Nephron progenitor cell (in vitro differentiated cells): ENCODE measurements around the gene BHLHE23.

Experiments used
- DNase-seq: peaks from one replicate; pipeline ENCODE4 v3.0.0; 2021
- H3K27ac Mint-ChIP-seq: 2 replicates; pipeline ENCODE4 v1.8.0; 2021; ENCODE audit warnings: mild to moderate bottlenecking, moderate library complexity, mixed read lengths
- H3K27me3 Mint-ChIP-seq: 2 replicates; pipeline ENCODE4 v1.8.0; 2021; ENCODE audit warnings: mild to moderate bottlenecking, low read depth, mixed read lengths; ENCODE audit not compliant: poor library complexity
- H3K36me3 Mint-ChIP-seq: 2 replicates; pipeline ENCODE4 v1.8.0; 2021; ENCODE audit warnings: low read depth, mixed read lengths
- H3K4me1 Mint-ChIP-seq: 2 replicates; pipeline ENCODE4 v1.8.0; 2021; ENCODE audit warnings: mixed read lengths
- H3K4me3 Mint-ChIP-seq: 2 replicates; pipeline ENCODE4 v1.8.0; 2021; ENCODE audit warnings: mild to moderate bottlenecking, moderate library complexity, mixed read lengths
- H3K9me3 Mint-ChIP-seq: 2 replicates; pipeline ENCODE4 v1.8.0; 2021; ENCODE audit warnings: mild to moderate bottlenecking, moderate library complexity, mixed read lengths
- TF ChIP-seq, protein P1 (sequence below): fragments of 200-600 bp; sonication (generic); IDR thresholded peaks from 2 replicates; pipeline ENCODE4 v1.5.0; 2021; ENCODE audit warnings: antibody characterized with exemption

BHLHE23 gene

GRCh38 chr20:62970307-62971210, 36.2 kb downstream of the BHLHE23 start:
- DNase-seq: no peak
- no peak overlapping the region for H3K27ac Mint-ChIP-seq
- H3K27me3 Mint-ChIP-seq: peaks cover 55% of the 10 kb centered on the region
- TF ChIP-seq, protein P1, sequence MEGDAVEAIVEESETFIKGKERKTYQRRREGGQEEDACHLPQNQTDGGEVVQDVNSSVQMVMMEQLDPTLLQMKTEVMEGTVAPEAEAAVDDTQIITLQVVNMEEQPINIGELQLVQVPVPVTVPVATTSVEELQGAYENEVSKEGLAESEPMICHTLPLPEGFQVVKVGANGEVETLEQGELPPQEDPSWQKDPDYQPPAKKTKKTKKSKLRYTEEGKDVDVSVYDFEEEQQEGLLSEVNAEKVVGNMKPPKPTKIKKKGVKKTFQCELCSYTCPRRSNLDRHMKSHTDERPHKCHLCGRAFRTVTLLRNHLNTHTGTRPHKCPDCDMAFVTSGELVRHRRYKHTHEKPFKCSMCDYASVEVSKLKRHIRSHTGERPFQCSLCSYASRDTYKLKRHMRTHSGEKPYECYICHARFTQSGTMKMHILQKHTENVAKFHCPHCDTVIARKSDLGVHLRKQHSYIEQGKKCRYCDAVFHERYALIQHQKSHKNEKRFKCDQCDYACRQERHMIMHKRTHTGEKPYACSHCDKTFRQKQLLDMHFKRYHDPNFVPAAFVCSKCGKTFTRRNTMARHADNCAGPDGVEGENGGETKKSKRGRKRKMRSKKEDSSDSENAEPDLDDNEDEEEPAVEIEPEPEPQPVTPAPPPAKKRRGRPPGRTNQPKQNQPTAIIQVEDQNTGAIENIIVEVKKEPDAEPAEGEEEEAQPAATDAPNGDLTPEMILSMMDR: no peak
- no peaks in the 10 kb centered on the region for H3K36me3 Mint-ChIP-seq
- peaks cover 32% of the 10 kb centered on the region for H3K4me1 Mint-ChIP-seq
- H3K9me3 Mint-ChIP-seq: no peaks in the 10 kb centered on the region
- no peak overlapping the region for H3K4me3 Mint-ChIP-seq

DNA sequence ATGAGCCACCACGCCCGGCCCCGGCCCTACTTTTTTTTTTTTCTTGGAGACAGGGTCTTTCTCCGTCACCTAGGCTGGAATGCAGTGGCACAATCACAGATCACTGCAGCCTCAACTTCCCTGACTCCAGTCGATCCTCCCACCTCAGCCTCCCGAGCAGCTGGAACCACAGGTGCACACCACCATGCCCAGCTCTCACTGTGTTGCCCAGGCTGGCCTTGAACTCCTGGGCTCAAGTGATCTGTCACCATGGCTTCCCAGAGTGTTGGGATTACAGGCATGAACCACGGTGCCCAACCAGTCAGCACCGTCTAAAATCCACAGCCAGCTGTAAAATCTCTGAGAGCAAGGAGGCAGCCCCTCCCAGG, 36.8 kb downstream of the BHLHE23 start:
- no peak overlapping the region for H3K4me3 Mint-ChIP-seq
- DNase-seq: no peak
- TF ChIP-seq, protein P1: no peak
- H3K36me3 Mint-ChIP-seq: no peaks in the 10 kb centered on the region
- peaks cover 30% of the 10 kb centered on the region for H3K4me1 Mint-ChIP-seq
- H3K27ac Mint-ChIP-seq: no peak overlapping the region
- H3K27me3 Mint-ChIP-seq: peaks cover 52% of the 10 kb centered on the region
- no peaks in the 10 kb centered on the region for H3K9me3 Mint-ChIP-seq

DNA sequence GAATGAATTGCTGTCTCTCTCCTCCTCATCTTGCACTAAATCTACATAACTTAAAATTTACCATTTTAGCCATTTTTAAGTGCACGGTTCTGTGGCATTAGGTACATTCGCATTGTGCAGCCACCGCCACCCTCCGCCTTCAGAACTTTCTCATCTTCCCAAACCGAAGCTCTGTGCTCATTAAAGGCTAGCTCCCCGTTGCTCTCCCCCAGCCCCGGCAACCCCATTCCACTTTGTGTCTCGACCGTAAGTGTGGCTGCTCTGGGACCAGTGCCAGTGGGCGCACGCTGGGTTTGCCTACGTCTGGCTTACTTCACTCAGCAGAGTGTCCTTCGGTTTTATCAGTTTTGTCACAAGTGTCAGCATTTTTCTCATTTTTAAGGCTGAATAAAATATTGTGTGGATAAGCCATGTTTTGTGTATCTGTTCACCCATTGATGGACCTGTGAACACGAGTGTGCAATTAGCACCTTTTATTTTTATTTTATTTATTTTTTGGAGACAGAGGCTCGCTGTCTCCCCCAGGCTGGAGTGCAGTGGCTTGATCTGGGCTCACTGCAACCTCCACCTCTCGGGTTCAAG, 37.5 kb downstream of the BHLHE23 start:
- Mint-ChIP-seq H3K4me1 (peaks cover 24% of the 10 kb centered on the region), H3K27ac (no peak overlapping the region), H3K36me3 (no peaks in the 10 kb centered on the region), H3K4me3 (no peak overlapping the region), H3K9me3 (no peaks in the 10 kb centered on the region), H3K27me3 (peaks cover 46% of the 10 kb centered on the region)
- TF ChIP-seq, protein P1: no peak
- DNase-seq: no peak

GRCh38 chr20:62968378-62969178, 38.2 kb downstream of the BHLHE23 start:
- DNase-seq: no peak
- no peaks in the 10 kb centered on the region for H3K36me3 Mint-ChIP-seq
- no peak overlapping the region for H3K4me3 Mint-ChIP-seq
- no peak overlapping the region for H3K27ac Mint-ChIP-seq
- no peaks in the 10 kb centered on the region for H3K9me3 Mint-ChIP-seq
- peaks cover 21% of the 10 kb centered on the region for H3K4me1 Mint-ChIP-seq
- TF ChIP-seq, protein P1: no peak
- H3K27me3 Mint-ChIP-seq: peaks cover 40% of the 10 kb centered on the region

DNA sequence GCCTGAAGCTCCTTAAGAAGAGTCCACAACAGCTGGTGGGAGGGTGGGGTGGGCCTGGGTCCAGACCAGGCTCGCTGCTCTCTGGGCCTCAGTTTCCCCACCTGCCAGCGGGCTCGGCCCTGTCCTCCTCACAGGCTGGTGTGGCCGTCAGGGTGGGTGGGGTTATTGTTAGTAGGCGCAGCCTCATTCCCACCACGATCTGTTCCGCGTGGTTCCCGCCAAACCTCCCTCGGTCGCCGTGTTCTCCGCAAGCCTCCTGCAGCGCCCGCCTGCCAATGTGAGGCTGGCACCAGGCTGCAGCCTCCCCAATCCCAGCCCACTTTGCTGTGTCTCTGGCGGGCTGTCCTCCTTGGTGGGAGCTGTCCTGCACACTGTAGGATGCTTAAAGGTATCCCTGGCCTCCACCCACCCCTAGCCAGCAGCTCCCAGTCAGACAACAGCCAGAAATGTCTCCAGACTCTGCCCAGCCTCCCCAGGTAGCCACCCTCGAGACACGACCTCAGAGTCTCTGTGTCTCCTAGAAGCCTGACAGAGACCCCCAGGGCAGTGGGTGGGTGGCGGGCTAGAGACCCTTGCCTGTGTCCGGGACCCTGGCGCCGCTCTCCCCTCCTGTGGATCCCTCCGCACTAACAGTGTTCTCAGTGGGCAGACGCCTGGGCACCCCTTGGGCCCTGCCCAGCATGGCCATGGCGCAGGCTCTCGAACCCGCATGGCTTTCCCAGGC, 39.0 kb downstream of the BHLHE23 start:
- H3K36me3 Mint-ChIP-seq: no peaks in the 10 kb centered on the region
- H3K4me3 Mint-ChIP-seq: no peak overlapping the region
- TF ChIP-seq, protein P1: no peak
- peaks cover 32% of the 10 kb centered on the region for H3K27me3 Mint-ChIP-seq
- H3K9me3 Mint-ChIP-seq: no peaks in the 10 kb centered on the region
- peaks cover 21% of the 10 kb centered on the region for H3K4me1 Mint-ChIP-seq
- DNase-seq: no peak
- no peak overlapping the region for H3K27ac Mint-ChIP-seq
